HepG2 (cell line): ENCODE data around the gene ARHGEF16. TPM values are rescaled to one million over a fixed set of nuclear protein-coding genes. Genes with fewer than 3 reads are reported as not detected.

Experiments
- HNRNPL ChIP-seq: fragments of 200-400 bp; formaldehyde crosslinking; IDR thresholded peaks from 2 replicates; pipeline ENCODE4 v1.6.1; 2017; ENCODE audit warnings: mild to moderate bottlenecking, low read depth, low read length
- IKZF5 ChIP-seq: IDR thresholded peaks from 2 replicates; pipeline ENCODE4 v1.6.1; 2018; ENCODE audit warnings: missing genetic modification reagents, mild to moderate bottlenecking, missing compliant biosample characterization
- KLF6 ChIP-seq: IDR thresholded peaks from 2 replicates; pipeline ENCODE4 v1.8.0; 2016; ENCODE audit warnings: missing biosample characterization, missing genetic modification reagents
- RFX3 ChIP-seq: IDR thresholded peaks from 2 replicates; pipeline ENCODE4 v1.6.1; 2016; ENCODE audit warnings: missing biosample characterization, missing genetic modification reagents
- SKIL ChIP-seq: sonication (generic); formaldehyde crosslinking; IDR thresholded peaks from 2 replicates; pipeline ENCODE4 v1.8.0; 2022; ENCODE audit warnings: missing genetic modification reagents, mild to moderate bottlenecking, moderate library complexity, borderline replicate concordance
- SRSF9 ChIP-seq: fragments of 200-400 bp; formaldehyde crosslinking; IDR thresholded peaks from 2 replicates; pipeline ENCODE4 v1.6.1; 2018; ENCODE audit warnings: borderline replicate concordance, mild to moderate bottlenecking, low read depth, low read length; ENCODE audit not compliant: insufficient read depth, poor library complexity, severe bottlenecking
- ZBTB39 ChIP-seq: sonication (generic); formaldehyde crosslinking; IDR thresholded peaks from 2 replicates; pipeline ENCODE4 v1.5.0; 2020; ENCODE audit warnings: missing genetic modification reagents
- ZNF496 ChIP-seq: sonication (generic); formaldehyde crosslinking; IDR thresholded peaks from 2 replicates; pipeline ENCODE4 v1.8.1; 2023; ENCODE audit warnings: mild to moderate bottlenecking, moderate library complexity, missing genetic modification reagents; ENCODE audit not compliant: insufficient replicate concordance
- ZNF530 ChIP-seq: sonication (generic); formaldehyde crosslinking; IDR thresholded peaks from 2 replicates; pipeline ENCODE4 v1.5.0; 2020; ENCODE audit warnings: low read depth, mild to moderate bottlenecking, missing genetic modification reagents
- ZNF550 ChIP-seq: sonication (generic); formaldehyde crosslinking; IDR thresholded peaks from 2 replicates; pipeline ENCODE4 v1.4.0; 2020; ENCODE audit warnings: mild to moderate bottlenecking, missing genetic modification reagents, borderline replicate concordance
- ZNF670 ChIP-seq: sonication (generic); formaldehyde crosslinking; IDR thresholded peaks from 2 replicates; pipeline ENCODE4 v1.8.0; 2022; ENCODE audit warnings: mild to moderate bottlenecking, missing genetic modification reagents, borderline replicate concordance
- polyA plus RNA-seq, 8 experiments: library from polyadenylated mRNA; depleted of rRNA in 3 of 8; stranded (reverse) in 7 of 8; unstranded in 1 of 8; fragments of >200 nt; fragmentation: Illumina TruSeq in 4 of 8; extraction: Trizol in 4 of 8; gene quantifications; 2 replicates each; pipeline versions ENCODE4 v1.2.1 to v1.2.3, GENCODE V29; 2011 to 2016; ENCODE audit warnings: low read depth in 4 of 8, missing spikeins in 1 of 8, mixed read lengths in 1 of 8; ENCODE audit not compliant: insufficient read depth in 1 of 8
- total RNA-seq, 5 experiments: library from RNA; depleted of rRNA; stranded (reverse); fragments of >200 nt; fragmentation: Illumina TruSeq; extraction: Trizol; gene quantifications; 2 replicates each; pipeline ENCODE4 v1.2.3, GENCODE V29; 2016; ENCODE audit warnings: low read depth in 1 of 5
- TF ChIP-seq, protein P1 (sequence below): sonication (generic); formaldehyde crosslinking; IDR thresholded peaks from 2 replicates; pipeline ENCODE4 v1.4.0; 2020; ENCODE audit warnings: low read depth, missing genetic modification reagents

ARHGEF16 gene
- total and polyA plus RNA-seq, 2 of the 13 experiments (the other 11 are each of a cell fraction or from before 2014, with no cell fraction given): 20.3 to 39.9 TPM

- TF ChIP-seq, protein P1, sequence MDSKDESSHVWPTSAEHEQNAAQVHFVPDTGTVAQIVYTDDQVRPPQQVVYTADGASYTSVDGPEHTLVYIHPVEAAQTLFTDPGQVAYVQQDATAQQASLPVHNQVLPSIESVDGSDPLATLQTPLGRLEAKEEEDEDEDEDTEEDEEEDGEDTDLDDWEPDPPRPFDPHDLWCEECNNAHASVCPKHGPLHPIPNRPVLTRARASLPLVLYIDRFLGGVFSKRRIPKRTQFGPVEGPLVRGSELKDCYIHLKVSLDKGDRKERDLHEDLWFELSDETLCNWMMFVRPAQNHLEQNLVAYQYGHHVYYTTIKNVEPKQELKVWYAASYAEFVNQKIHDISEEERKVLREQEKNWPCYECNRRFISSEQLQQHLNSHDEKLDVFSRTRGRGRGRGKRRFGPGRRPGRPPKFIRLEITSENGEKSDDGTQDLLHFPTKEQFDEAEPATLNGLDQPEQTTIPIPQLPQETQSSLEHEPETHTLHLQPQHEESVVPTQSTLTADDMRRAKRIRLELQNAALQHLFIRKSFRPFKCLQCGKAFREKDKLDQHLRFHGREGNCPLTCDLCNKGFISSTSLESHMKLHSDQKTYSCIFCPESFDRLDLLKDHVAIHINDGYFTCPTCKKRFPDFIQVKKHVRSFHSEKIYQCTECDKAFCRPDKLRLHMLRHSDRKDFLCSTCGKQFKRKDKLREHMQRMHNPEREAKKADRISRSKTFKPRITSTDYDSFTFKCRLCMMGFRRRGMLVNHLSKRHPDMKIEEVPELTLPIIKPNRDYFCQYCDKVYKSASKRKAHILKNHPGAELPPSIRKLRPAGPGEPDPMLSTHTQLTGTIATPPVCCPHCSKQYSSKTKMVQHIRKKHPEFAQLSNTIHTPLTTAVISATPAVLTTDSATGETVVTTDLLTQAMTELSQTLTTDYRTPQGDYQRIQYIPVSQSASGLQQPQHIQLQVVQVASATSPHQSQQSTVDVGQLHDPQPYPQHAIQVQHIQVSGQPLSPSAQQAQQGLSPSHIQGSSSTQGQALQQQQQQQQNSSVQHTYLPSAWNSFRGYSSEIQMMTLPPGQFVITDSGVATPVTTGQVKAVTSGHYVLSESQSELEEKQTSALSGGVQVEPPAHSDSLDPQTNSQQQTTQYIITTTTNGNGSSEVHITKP (CRISPR knock-in tag): no peak
- TF ChIP-seq ZNF530 (CRISPR knock-in tag) (no peak), HNRNPL (no peak), ZBTB39 (CRISPR knock-in tag) (peak; percentile 50; the same call in 1 of the 2 replicates), KLF6 (no peak), ZNF550 (CRISPR knock-in tag) (no peak), RFX3 (CRISPR knock-in tag) (no peak), ZNF496 (CRISPR knock-in tag) (no peak), SRSF9 (no peak), ZNF670 (no peak), IKZF5 (CRISPR knock-in tag) (no peak), SKIL (CRISPR knock-in tag) (no peak)
Observed at GRCh38 chr1:3453891-3454810, at the start of gene ARHGEF16 (continued).
